Vagina (tissue), 2 donors: ENCODE results near the gene MPG. TPM values are rescaled to one million over a fixed set of nuclear protein-coding genes. Genes with fewer than 3 reads are reported as not detected.

Experiments
- DNase-seq, 2 donors: peaks; one replicate each; pipeline ENCODE4 v3.0.0-alpha.2; 2017; ENCODE audit errors: extremely low spot score in 2 of 2
- H3K27ac ChIP-seq: fragments of 200-600 bp; sonication (generic); one replicate; pipeline ENCODE4 v1.5.1; 2019
- H3K27me3 ChIP-seq: fragments of 200-600 bp; sonication (generic); one replicate; pipeline ENCODE4 v1.5.1; 2019
- H3K36me3 ChIP-seq, 2 donors: fragments of 200-600 bp; sonication (generic); one replicate each; pipeline ENCODE4 v1.5.1; 2017 to 2019
- H3K4me1 ChIP-seq: fragments of 200-600 bp; sonication (generic); one replicate; pipeline ENCODE4 v1.5.1; 2019
- H3K4me3 ChIP-seq, 2 donors: fragments of 200-600 bp; sonication (generic); 1 replicate in 1 of 2; 2 replicates in 1 of 2; pipeline ENCODE4 v1.5.1; 2016 to 2019
- H3K9me3 ChIP-seq: fragments of 200-600 bp; sonication (generic); one replicate; pipeline ENCODE4 v1.5.1; 2019
- CTCF ChIP-seq, 3 experiments: fragments of 450-650 bp in 2 of 3; fragments of 200-600 bp in 1 of 3; sonication (generic) in 1 of 3; IDR thresholded peaks; one replicate each; pipeline ENCODE4 v1.5.1; 2017 to 2019; ENCODE audit warnings: antibody characterized with exemption in 3 of 3, mild to moderate bottlenecking in 2 of 3, moderate library complexity in 2 of 3
- POLR2A ChIP-seq, 2 donors: fragments of 450-650 bp; IDR thresholded peaks; one replicate each; pipeline ENCODE4 v1.6.1; 2017; ENCODE audit warnings: antibody characterized with exemption in 2 of 2, mild to moderate bottlenecking in 2 of 2, moderate library complexity in 2 of 2
- POLR2AphosphoS5 ChIP-seq, 2 donors: sonication (generic); formaldehyde crosslinking; IDR thresholded peaks; one replicate each; pipeline ENCODE4 v1.9.0; 2017; ENCODE audit warnings: antibody characterized with exemption in 2 of 2, mild to moderate bottlenecking in 2 of 2, low read depth in 1 of 2; ENCODE audit not compliant: insufficient read depth in 1 of 2
- intact Hi-C: fragments of 100-400 bp; cut with DNase I; formaldehyde crosslinking; loops from one replicate; pipeline ENCODE4 v1.15.1; 2023
- total RNA-seq: library from RNA; depleted of rRNA; stranded (reverse); fragments of >200 nt; gene quantifications from one replicate; pipeline ENCODE4 v1.2.3, GENCODE V29; 2016

Gene MPG
- total RNA-seq, 1 donor from 2014 or later, result 124 TPM

GRCh38 chr16:96935-97381 is 18.9 kb downstream of the MPG start:
- Histone ChIP-seq H3K27ac (no peak overlapping the region), H3K4me1 (peaks cover 21% of the 10 kb centered on the region), H3K4me3 (no peak overlapping the region), H3K9me3 (no peaks in the 10 kb centered on the region), H3K27me3 (no peaks in the 10 kb centered on the region), H3K36me3 (peaks cover 0 to 20% of the 10 kb centered on the region in 2 donors)
- peak; percentile 94 to 99 (median 99) for TF ChIP-seq CTCF (IDR thresholded peaks at IDR 0.05)
- peak; percentile 75 to 76 for TF ChIP-seq POLR2AphosphoS5 (IDR thresholded peaks at IDR 0.05; ENCODE audit: insufficient read depth in 1 of 2, low read depth in 1 of 2)
- no peak for TF ChIP-seq POLR2A (IDR thresholded peaks at IDR 0.05)
- intact Hi-C loops, result loop anchor here (2.0 kb wide), 1 partner anchor 32 kb away; no protein-coding TSS in a partner anchor
- DNase-seq, result no peak

- intact Hi-C loops, result loop anchor here (2.0 kb wide), 1 partner anchor 33 kb away; no protein-coding TSS in a partner anchor
- TF ChIP-seq POLR2AphosphoS5 (IDR thresholded peaks at IDR 0.05; ENCODE audit: insufficient read depth in 1 of 2, low read depth in 1 of 2), result no peak
- no peak for TF ChIP-seq POLR2A (IDR thresholded peaks at IDR 0.05)
- no peak for TF ChIP-seq CTCF (IDR thresholded peaks at IDR 0.05)
Measured at GRCh38 chr16:97822-98221, 19.8 kb downstream of the MPG start.

GRCh38 chr16:100989-101388 is 23.0 kb downstream of the MPG start:
- no peaks in the 10 kb centered on the region for H3K9me3 ChIP-seq
- TF ChIP-seq POLR2A (IDR thresholded peaks at IDR 0.05) (no peak), CTCF (IDR thresholded peaks at IDR 0.05) (no peak), POLR2AphosphoS5 (IDR thresholded peaks at IDR 0.05; ENCODE audit: insufficient read depth in 1 of 2, low read depth in 1 of 2) (no peak)
- no peaks in the 10 kb centered on the region for H3K27me3 ChIP-seq
- no peak overlapping the region for H3K4me3 ChIP-seq
- peaks cover 0 to 18% of the 10 kb centered on the region in 2 donors for H3K36me3 ChIP-seq
- peaks cover 32% of the 10 kb centered on the region for H3K4me1 ChIP-seq
- peak overlapping the region; percentile 66 for H3K27ac ChIP-seq
- DNase-seq, result no peak
- intact Hi-C loops, result no loop called here

More at GRCh38 chr16:97822-98221, 19.8 kb downstream of the MPG start:
- H3K27ac ChIP-seq, result no peak overlapping the region
- H3K9me3 ChIP-seq, result no peaks in the 10 kb centered on the region
- peaks cover 29% of the 10 kb centered on the region for H3K4me1 ChIP-seq
- H3K27me3 ChIP-seq, result no peaks in the 10 kb centered on the region
- DNase-seq, result no peak
- no peak overlapping the region for H3K4me3 ChIP-seq
- H3K36me3 ChIP-seq, result peaks cover 0 to 14% of the 10 kb centered on the region in 2 donors

GRCh38 chr16:101586-101985 is 23.6 kb downstream of the MPG start:
- no peak overlapping the region for H3K4me3 ChIP-seq
- no peaks in the 10 kb centered on the region for H3K9me3 ChIP-seq
- no peaks in the 10 kb centered on the region for H3K27me3 ChIP-seq
- DNase-seq, result no peak
- peak overlapping the region; percentile 66 for H3K27ac ChIP-seq
- H3K4me1 ChIP-seq, result peaks cover 31% of the 10 kb centered on the region
- peaks cover 0 to 18% of the 10 kb centered on the region in 2 donors for H3K36me3 ChIP-seq
- TF ChIP-seq POLR2AphosphoS5 (IDR thresholded peaks at IDR 0.05; ENCODE audit: insufficient read depth in 1 of 2, low read depth in 1 of 2) (no peak), POLR2A (IDR thresholded peaks at IDR 0.05) (no peak), CTCF (IDR thresholded peaks at IDR 0.05) (no peak)
- intact Hi-C loops, result no loop called here

GRCh38 chr16:102060-102855 is 24.2 kb downstream of the MPG start:
- no peak for DNase-seq
- Histone ChIP-seq H3K4me1 (peaks cover 25% of the 10 kb centered on the region), H3K36me3 (peaks cover 0 to 18% of the 10 kb centered on the region in 2 donors), H3K4me3 (no peak overlapping the region), H3K27me3 (no peaks in the 10 kb centered on the region), H3K9me3 (no peaks in the 10 kb centered on the region), H3K27ac (peak overlapping the region; percentile 66)
- TF ChIP-seq POLR2AphosphoS5 (IDR thresholded peaks at IDR 0.05; ENCODE audit: insufficient read depth in 1 of 2, low read depth in 1 of 2) (peak; percentile 52 to 59), CTCF (IDR thresholded peaks at IDR 0.05) (no peak)
- intact Hi-C loops, result no loop called here
